GM18507 (cell line): Measurements from ENCODE around the gene PTPRN2.
"Not testable (repeated sequence)": the region's sequence is repeated elsewhere in the genome, so short reads cannot be mapped to it uniquely, and the experiment has no call there.

Source experiments
- DNase-seq: peaks from one replicate; pipeline ENCODE4 v3.0.0; 2011; ENCODE audit warnings: low read depth; ENCODE audit not compliant: insufficient read length; ENCODE audit errors: extremely low spot score
- FAIRE-seq: peaks from 2 replicates; lab custom pipeline; 2011; peaks lifted over from hg19 to GRCh38; lab: Jason Lieb, UNC

Gene PTPRN2

DNA sequence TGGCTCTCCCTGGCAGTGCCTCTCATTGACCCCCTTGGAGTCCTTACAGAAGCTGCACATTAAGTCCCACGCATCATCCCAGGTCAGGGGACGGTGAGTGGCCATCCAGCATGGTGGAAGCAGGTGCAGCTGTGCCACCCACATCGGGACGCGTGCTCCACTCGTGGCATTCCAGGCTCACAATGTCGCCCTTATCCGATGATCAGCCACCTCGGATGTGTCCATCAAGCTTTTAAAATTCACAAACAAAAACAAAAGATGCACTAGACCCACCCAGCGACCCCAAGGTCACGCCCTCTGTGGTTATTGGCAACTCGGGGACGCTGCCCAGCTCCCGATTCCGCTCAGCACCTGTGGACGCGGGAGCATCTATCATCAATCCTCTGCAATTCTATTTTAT lies 530.9 kb downstream of the PTPRN2 start:
- DNase-seq = no peak
- FAIRE-seq = no peak

GRCh38 chr7:158055726-158056510 lies 531.7 kb downstream of the PTPRN2 start:
- DNase-seq (no peak), FAIRE-seq (no peak)

- FAIRE-seq (no peak), DNase-seq (no peak)
These were observed 533.0 kb downstream of the PTPRN2 start for GRCh38 chr7:158054611-158055010.

GRCh38 chr7:158054081-158054480 lies 533.5 kb downstream of the PTPRN2 start:
- DNase-seq = no peak
- no peak for FAIRE-seq

GRCh38 chr7:158053183-158053915 lies 534.3 kb downstream of the PTPRN2 start:
- no peak for DNase-seq
- FAIRE-seq = no peak

GRCh38 chr7:158052381-158053060 lies 535.1 kb downstream of the PTPRN2 start:
- FAIRE-seq (no peak), DNase-seq (no peak)

- FAIRE-seq = no peak
These were observed 535.8 kb downstream of the PTPRN2 start for GRCh38 chr7:158051776-158052175.

DNA sequence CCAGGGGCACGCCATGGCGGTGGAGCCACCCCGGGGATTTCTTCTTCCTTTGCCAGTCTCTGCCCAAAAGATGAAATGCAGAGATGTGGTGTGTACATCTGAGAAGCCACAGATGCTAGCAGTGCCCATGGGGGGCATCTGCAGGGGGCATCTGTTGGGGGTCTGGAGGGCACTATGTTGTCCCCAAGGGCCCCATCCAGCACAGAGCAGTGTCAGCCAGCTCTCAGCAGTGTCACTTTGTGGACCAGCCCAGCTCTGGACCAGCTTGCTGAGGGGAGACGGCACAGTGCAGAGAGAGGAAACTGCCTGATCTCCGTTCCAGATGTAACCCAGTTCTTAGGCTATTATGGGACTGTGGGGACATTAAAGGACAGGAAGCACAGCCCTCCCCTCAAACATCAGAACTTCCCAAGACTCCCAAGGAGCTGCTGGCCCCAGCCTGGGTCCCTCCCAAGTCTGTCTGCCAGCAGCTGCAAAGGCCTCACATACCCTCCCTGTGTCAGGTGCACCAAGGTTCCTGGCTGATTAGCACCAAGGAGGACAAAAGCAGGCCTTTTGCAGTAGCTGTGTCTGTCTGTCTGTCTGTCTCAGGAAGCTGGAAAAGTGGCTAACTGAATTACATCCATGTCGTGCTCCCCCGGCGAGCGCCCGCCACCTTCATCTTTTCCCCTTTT lies 536.5 kb downstream of the PTPRN2 start:
- no peak for DNase-seq
- no peak for FAIRE-seq

More at GRCh38 chr7:158051776-158052175, 535.8 kb downstream of the PTPRN2 start:
- no peak for DNase-seq

DNA sequence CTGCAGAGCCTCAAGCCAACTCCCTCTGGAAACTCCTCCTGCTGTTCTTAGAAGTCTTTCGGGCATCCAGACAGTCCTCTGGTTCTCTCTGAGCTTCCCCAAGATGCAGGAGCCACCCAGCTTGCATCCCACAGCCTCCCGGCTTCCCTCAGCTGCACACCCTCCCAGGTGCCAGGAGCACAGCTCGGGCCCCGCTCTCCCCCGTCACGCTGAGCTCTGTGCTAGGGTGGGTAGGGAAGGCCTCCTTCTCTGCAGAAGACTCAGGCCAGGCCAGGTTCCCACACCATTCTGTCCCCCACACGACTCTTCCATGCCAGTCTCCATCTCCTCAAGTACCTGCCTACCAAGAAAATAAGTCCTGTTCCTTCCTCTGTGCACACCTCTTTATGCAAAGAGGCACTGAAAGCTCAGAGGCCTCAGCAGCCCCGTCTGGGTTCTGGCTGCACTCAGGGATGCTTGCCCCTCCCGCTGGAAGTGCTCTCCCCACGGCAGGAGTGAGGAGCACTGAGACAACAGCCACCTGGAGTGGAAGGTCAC lies 537.1 kb downstream of the PTPRN2 start:
- DNase-seq (no peak), FAIRE-seq (no peak)

- DNase-seq = no peak
- FAIRE-seq = no peak
These were observed 538.4 kb downstream of the PTPRN2 start for GRCh38 chr7:158049271-158049670.

DNA sequence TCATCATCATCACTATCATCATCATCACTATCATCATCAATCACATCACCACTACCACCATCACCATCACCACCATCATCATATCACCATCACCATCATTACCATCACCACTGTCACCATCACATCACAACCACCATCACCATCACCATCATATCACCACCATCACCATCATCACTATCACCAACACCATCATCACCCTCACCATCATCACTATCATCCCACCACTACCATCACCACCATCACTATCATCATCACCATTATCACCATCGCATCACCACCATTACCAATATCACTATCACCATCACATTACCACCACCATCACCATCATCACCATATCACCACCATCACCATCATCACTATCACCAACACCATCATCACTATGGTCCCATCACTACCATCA lies 539.1 kb downstream of the PTPRN2 start:
- no peak for DNase-seq
- no peak for FAIRE-seq

GRCh38 chr7:158047391-158048059 lies 540.1 kb downstream of the PTPRN2 start:
- FAIRE-seq (no peak), DNase-seq (no peak)

GRCh38 chr7:158046246-158046645 lies 541.4 kb downstream of the PTPRN2 start:
- FAIRE-seq, DNase-seq: not testable (repeated sequence)

DNA sequence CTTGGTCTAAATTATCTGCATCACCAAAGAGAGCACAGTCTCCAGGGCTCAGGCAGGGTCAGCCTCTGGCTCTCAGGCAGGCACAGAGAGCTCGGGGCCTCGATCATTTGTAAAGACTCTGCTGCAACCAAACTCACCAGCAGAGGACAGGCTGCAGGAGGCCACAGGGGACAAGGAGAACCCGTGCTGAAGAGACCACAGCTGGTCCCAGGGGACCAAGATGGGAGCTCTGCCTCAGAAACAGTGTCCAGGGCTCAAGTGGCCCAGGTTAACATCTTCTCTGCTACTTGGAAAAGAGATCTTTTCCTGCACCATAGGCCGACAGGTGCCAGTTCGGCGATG lies 543.2 kb downstream of the PTPRN2 start:
- DNase-seq (no peak), FAIRE-seq (no peak)

DNA sequence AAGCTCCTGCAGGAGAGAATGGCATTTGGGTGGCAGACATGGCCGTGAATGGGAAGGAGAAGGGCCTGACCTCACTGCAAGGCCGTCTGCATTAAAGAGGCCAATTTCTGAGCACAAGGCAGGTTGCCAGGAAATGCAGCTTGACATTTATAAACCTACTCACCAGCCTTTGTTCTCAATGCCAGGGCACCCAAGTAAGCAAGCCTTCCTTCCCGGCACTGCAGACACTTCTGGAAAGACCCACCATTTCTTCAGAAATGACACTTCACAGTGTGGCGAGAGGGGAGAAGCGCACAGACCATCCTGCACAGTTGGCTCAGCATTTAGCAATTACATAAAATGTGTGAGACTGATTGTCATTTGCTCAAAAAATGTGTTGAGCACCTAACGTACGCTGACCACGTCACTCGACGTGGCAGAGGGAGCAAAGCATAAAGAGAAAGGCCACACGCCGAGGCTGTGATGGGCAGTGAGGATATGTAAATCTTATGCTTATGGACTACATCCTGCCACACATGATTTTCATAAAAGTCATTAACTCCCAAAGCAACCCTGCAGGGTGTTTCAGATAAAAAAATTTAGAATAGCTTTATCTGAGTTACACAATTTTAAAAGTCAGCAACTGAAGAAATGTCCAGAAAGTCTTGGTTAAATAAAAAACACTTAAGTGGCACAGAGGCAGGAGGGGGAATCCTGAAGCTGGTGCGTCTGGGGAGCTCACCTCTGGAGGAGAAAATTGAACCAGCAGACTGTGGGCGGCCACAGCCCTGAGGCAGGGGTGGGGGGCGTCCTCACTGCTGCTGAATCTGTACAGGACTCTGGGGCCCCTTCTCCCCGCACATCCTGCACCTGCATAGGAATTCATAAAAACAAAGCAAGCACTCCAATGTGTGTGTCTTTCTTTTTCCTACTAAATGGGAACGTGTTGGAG lies 543.8 kb downstream of the PTPRN2 start:
- no peak for FAIRE-seq
- no peak for DNase-seq

DNA sequence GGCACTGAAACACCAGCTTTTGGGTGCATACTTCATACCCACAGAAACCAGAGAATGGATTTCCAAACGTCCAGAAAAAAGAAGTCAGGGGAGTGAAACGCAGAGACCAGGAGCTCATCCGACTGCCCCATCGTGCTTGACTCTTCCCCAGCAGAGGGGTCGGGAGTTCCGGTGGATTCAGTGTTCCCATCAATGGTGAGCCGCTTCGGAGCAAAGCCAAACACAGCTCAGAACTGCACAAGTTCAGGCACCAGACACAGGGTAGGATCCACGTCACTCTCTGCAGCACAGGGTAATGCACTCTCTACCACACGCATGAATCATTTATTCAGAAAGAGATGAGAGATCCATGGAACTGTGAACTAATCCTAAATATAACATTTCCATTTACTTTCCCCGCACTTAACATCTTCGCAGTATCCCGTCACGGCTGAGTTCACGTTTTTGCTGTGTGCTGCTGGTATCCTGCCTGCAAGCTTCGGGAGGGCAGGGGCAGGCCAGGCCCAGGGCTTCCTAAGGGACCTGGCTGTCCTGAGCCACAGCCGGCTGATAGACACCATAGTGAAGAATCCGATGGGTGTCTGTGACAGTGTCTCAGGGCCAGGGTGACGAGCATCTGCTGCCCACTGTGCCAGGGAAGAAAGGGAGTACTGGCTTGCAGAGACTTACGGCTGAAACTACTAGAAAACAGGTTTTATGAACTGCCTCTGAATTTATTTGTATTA lies 545.3 kb downstream of the PTPRN2 start:
- DNase-seq = no peak
- no peak for FAIRE-seq

- no peak for DNase-seq
- FAIRE-seq = no peak
These were observed 547.4 kb downstream of the PTPRN2 start for GRCh38 chr7:158040199-158040598.

- DNase-seq (no peak), FAIRE-seq (no peak)
These were observed 548.4 kb downstream of the PTPRN2 start for GRCh38 chr7:158039270-158039669.
